Activated CD8-positive, alpha-beta T cell treated with anti-CD3 and anti-CD28 coated beads, Interleukin-2, amount 10 ng/mL, durations not matched to agents 7 days and 5 days (primary cell): Measurements from ENCODE around the gene GLB1L. TPM values are rescaled to one million over a fixed set of nuclear protein-coding genes. Genes with fewer than 3 reads are reported as not detected.
"Not testable (repeated sequence)": the region's sequence is repeated elsewhere in the genome, so short reads cannot be mapped to it uniquely, and the experiment has no call there.

Source experiments
- ATAC-seq: fragments of 150-1000 bp; cut with Tn5 transposase; one replicate; pipeline ENCODE4 v1.10.0; 2021; ENCODE audit warnings: moderate library complexity
- CTCF ChIA-PET: fragments of 350-600 bp; sonication (Branson Sonifier 250); formaldehyde crosslinking; loops from one replicate; lab custom pipeline; 2021; ENCODE audit warnings: antibody characterized with exemption; lab: Charles Lee
- POLR2A ChIA-PET: fragments of 350-600 bp; sonication (Branson Sonifier 250); formaldehyde crosslinking; loops from one replicate; lab custom pipeline; 2021; ENCODE audit warnings: antibody characterized with exemption; lab: Charles Lee
- DNase-seq: peaks from one replicate; pipeline ENCODE4 v3.0.0-alpha.2; 2020
- H3K27ac Mint-ChIP-seq: one replicate; pipeline ENCODE4 v1.8.0; 2021; ENCODE audit warnings: mild to moderate bottlenecking, mixed read lengths
- H3K27me3 Mint-ChIP-seq: one replicate; pipeline ENCODE4 v1.8.0; 2021; ENCODE audit warnings: low read depth, mixed read lengths
- H3K36me3 Mint-ChIP-seq: one replicate; pipeline ENCODE4 v1.8.0; 2021; ENCODE audit warnings: low read depth, mixed read lengths
- H3K4me1 Mint-ChIP-seq: one replicate; pipeline ENCODE4 v1.8.0; 2021; ENCODE audit warnings: low read depth, mixed read lengths
- H3K4me3 Mint-ChIP-seq: one replicate; pipeline ENCODE4 v1.8.0; 2021; ENCODE audit warnings: mild to moderate bottlenecking, mixed read lengths
- H3K9me3 Mint-ChIP-seq: one replicate; pipeline ENCODE4 v1.8.0; 2022; ENCODE audit warnings: mixed read lengths; ENCODE audit not compliant: insufficient read depth
- total RNA-seq, 2 experiments: library from RNA; stranded (reverse); gene quantifications; one replicate each; pipeline ENCODE4 v1.2.3, GENCODE V29; 2021

The GLB1L gene
- total RNA-seq, 2 experiments from 2014 or later = 3.4 to 4.0 TPM

DNA sequence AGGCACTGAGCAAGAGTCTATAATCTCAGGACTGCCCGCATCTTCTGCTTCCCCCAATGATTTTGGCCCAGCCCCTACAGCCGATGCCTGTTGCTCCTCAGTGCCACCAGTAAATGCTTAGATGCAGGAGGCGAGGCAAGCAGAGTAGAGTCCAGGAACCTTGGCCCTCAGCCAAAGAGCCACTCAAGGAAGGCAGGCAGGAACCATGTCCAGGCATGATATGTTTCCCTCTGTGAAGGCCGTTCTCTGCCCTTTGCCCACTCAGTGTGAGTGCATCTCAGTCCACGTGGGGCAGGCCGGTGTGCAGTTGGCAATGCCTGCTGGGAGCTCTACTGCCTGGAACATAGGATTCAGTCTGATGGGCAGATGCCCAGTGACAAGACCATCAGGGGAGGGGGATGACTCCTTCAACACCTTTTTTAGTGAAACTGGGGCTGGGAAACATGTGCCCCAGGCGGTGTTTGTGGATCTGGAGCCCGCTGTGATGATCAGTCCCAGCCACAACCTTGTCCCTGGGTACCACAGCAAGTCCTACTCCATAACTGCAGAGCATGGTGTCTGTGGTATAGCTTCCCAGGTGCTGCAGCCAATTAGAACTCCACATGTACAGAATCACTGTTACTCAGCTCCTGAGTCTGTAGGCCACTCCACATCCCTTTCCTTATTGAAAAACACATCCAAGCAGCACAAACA is 24.3 kb upstream of the GLB1L start:
- H3K27me3 Mint-ChIP-seq = peaks cover 10% of the 10 kb centered on the region
- H3K4me1 Mint-ChIP-seq = no peaks in the 10 kb centered on the region
- H3K9me3 Mint-ChIP-seq = no peaks in the 10 kb centered on the region
- H3K4me3 Mint-ChIP-seq = no peak overlapping the region
- no peak overlapping the region for H3K27ac Mint-ChIP-seq
- POLR2A ChIA-PET = interaction anchor here (1.2 kb wide), 1 partner anchor 9 kb away, joined by 3 read pairs; the partner anchor contains the start of gene DNAJB2
- H3K36me3 Mint-ChIP-seq = no peaks in the 10 kb centered on the region
- ATAC-seq = no peak
- no peak for DNase-seq
- CTCF ChIA-PET = interaction anchor here (1.1 to 4.1 kb wide), 3 partner anchors 9 to 26 kb away, joined by 4 to 18 read pairs (median 7); partner anchors contain the start of gene DNAJB2

GRCh38 chr2:219268294-219268693 is 23.1 kb upstream of the GLB1L start:
- H3K4me3 Mint-ChIP-seq = no peak overlapping the region
- ATAC-seq (no peak), DNase-seq (no peak)
- no peaks in the 10 kb centered on the region for H3K36me3 Mint-ChIP-seq
- ChIA-PET CTCF (interaction anchor here (2.5 to 4.1 kb wide), 2 partner anchors 10 to 27 kb away, joined by 7 to 18 read pairs; partner anchors contain the start of gene DNAJB2), POLR2A (no interaction called here)
- no peak overlapping the region for H3K27ac Mint-ChIP-seq
- no peaks in the 10 kb centered on the region for H3K9me3 Mint-ChIP-seq
- H3K4me1 Mint-ChIP-seq = no peaks in the 10 kb centered on the region
- H3K27me3 Mint-ChIP-seq = peaks cover 10% of the 10 kb centered on the region

DNA sequence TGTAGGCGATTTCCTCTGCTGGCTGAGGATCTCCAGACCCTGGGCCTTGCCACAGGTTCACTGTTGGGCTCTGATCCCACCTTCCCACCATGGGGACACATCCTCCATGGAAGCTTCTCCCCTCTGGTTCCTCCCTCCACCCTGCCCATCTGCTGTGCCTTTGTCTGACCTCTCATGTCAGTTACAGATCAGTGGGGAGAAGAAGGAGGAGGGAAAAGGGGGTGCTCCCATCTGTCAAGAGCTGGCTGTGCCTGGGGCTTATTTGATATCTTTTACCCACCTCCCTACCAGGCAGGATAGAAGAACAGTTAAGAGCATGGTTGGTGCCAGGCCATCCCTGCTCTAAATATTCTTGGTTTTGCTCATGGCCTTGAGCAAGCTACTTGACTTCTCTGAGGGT is 21.6 kb upstream of the GLB1L start:
- CTCF ChIA-PET = interaction anchor here (1.0 to 4.1 kb wide), 3 partner anchors 11 to 96 kb away, joined by 3 to 18 read pairs (median 7); partner anchors contain the start of gene DNAJB2
- Mint-ChIP-seq H3K36me3 (no peaks in the 10 kb centered on the region), H3K27me3 (peaks cover 5% of the 10 kb centered on the region), H3K4me1 (no peaks in the 10 kb centered on the region), H3K9me3 (no peaks in the 10 kb centered on the region), H3K4me3 (no peak overlapping the region), H3K27ac (no peak overlapping the region)
- DNase-seq (no peak), ATAC-seq (no peak)
- POLR2A ChIA-PET = interaction anchor here (0.8 kb wide), 1 partner anchor 11 kb away, joined by 3 read pairs; no protein-coding TSS in a partner anchor

DNA sequence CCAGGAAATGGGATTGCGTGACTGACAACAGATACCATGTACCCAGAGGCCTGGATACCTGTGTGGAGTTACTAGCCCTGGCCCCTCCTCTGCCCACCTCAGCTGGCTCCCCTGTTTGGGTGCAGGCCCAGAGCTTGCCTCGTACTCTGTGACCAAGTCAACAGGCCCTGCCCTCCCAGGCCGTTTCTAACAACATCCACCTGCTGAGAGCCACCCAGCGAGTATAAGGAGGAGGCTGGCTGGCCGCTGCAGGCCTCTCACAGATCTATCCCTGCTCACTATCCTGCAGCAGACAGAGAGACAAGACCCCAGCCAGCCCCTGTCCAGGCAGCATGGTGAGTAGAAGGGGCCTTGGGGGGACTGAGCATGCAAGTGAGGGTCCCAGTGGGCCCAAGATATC is 21.0 kb upstream of the GLB1L start:
- Mint-ChIP-seq H3K4me1 (peaks cover under 1% of the 10 kb centered on the region), H3K4me3 (no peak overlapping the region), H3K27ac (no peak overlapping the region), H3K9me3 (no peaks in the 10 kb centered on the region), H3K27me3 (peaks cover 7% of the 10 kb centered on the region), H3K36me3 (no peaks in the 10 kb centered on the region)
- DNase-seq = no peak
- ChIA-PET POLR2A (interaction anchor here (1.0 kb wide), 1 partner anchor 11 kb away, joined by 7 read pairs; the partner anchor contains the start of gene TUBA4A), CTCF (interaction anchor here (1.7 to 2.0 kb wide), 2 partner anchors 11 to 29 kb away, joined by 7 to 11 read pairs; no protein-coding TSS in a partner anchor)
- ATAC-seq = no peak

DNA sequence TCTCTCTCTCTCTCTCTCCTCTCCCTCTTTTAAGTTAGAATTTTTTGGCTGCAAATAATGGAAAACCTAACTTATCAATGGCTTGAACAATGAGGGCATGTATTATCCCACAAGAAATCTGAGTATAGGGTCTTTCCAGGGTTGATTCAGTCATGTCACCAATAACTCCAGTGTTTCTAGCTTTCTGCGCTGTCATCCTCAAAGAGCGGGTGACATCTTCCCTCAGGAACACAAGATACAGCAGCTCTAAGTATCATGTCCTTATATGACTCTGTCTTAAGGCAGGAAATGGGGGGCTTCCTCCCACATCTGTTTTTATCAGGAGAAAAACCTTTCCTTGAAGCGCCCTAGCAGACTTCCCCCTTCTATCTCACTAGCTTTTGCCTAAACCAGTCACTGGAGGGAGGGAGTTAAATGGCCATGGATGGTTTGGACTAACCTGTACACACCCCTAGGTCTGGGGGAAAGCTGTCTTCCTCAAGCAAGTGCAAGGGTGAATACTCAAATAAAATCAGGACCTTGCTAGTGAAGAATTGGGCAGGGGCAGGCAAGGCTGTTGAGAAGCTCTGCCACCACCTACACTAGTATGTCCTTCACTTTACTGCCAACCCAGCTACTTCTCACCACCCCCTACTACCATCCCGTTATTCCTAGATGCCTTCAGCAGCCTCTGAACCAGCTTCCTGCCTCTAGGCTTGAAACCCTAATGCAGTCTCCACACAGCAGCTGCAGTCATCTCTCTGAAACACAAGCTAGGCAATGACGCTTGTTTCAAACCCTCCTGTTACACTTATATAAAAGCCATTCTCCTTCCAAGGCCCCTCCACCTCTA is 16.0 kb upstream of the GLB1L start:
- peaks cover 15% of the 10 kb centered on the region for H3K27me3 Mint-ChIP-seq
- DNase-seq (no peak), ATAC-seq (no peak)
- no peak overlapping the region for H3K4me3 Mint-ChIP-seq
- H3K27ac Mint-ChIP-seq = no peak overlapping the region
- CTCF ChIA-PET = interaction anchor here (0.7 to 3.6 kb wide), 9 partner anchors 13 to 172 kb away, joined by 3 to 23 read pairs (median 3); partner anchors contain the start of genes DNAJB2 and NHEJ1
- H3K4me1 Mint-ChIP-seq = peaks cover 4% of the 10 kb centered on the region
- H3K36me3 Mint-ChIP-seq = no peaks in the 10 kb centered on the region
- H3K9me3 Mint-ChIP-seq = no peaks in the 10 kb centered on the region
- POLR2A ChIA-PET = interaction anchor here (1.0 to 1.4 kb wide), 4 partner anchors 8 to 61 kb away, joined by 3 to 6 read pairs (median 4); partner anchors contain the start of genes ANKZF1, ATG9A and TUBA4B

GRCh38 chr2:219258942-219259341 is 13.7 kb upstream of the GLB1L start:
- CTCF ChIA-PET = interaction anchor here (1.1 to 5.8 kb wide), 4 partner anchors 18 to 88 kb away, joined by 4 to 60 read pairs (median 6); partner anchors contain the start of gene DNAJB2
- POLR2A ChIA-PET = interaction anchor here (0.8 to 1.0 kb wide), 2 partner anchors 11 to 14 kb away, joined by 3 read pairs; partner anchors contain the start of genes GLB1L and STK16
- Mint-ChIP-seq H3K4me1 (peaks cover 12% of the 10 kb centered on the region), H3K27me3 (peaks cover 15% of the 10 kb centered on the region)
- H3K4me3 Mint-ChIP-seq, H3K9me3 Mint-ChIP-seq, DNase-seq, H3K27ac Mint-ChIP-seq, H3K36me3 Mint-ChIP-seq, ATAC-seq: not testable (repeated sequence)

DNA sequence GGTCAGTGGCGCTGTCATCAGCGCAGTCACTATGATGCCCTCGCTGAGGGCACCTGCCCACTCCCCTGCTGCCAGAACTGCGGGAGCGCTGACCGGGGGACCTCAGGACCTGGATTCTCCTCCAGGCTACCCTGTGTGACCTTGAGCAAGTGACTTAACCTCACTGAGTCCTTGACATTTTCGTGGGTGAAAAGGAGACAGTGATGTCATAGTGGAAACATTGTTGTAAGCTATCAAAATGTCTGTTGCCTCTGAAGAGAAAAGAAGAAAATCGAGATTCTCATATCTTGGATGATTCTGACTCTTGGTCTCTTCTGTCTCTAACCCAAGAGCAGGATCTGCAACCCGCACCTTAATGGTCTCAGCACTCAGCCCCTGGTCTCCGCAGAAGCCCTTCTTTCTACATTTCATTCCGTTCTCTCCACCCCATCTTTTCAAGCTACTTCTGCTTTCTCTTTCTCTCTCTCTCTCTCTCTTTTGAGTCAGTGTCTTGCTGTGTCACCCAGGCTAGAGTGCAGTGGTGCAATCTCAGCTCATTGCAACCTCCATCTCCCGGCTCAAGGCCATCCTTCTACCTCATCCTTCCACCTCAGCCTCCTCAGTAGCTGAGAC is 9.5 kb upstream of the GLB1L start:
- Mint-ChIP-seq H3K4me3 (peak overlapping the region; percentile 99), H3K27me3 (peaks cover 5% of the 10 kb centered on the region), H3K9me3 (no peaks in the 10 kb centered on the region), H3K4me1 (peaks cover 37% of the 10 kb centered on the region), H3K27ac (peak overlapping the region; percentile 87), H3K36me3 (peaks cover 32% of the 10 kb centered on the region)
- DNase-seq (peak; percentile 50), ATAC-seq (peak; percentile 12)
- ChIA-PET POLR2A (interaction anchor here (0.6 to 4.6 kb wide), 18 partner anchors 9 to 848 kb away, joined by 3 to 77 read pairs (median 6); partner anchors contain the start of genes ABCB6, ANKZF1, ATG9A and CNPPD1), CTCF (interaction anchor here (0.6 to 6.2 kb wide), 20 partner anchors 9 to 96 kb away, joined by 3 to 79 read pairs (median 5); partner anchors contain the start of genes ABCB6, ANKZF1, ATG9A and DNAJB2)

GRCh38 chr2:219253753-219254589 is 8.7 kb upstream of the GLB1L start, which contains the start of gene TUBA4A:
TSS of gene TUBA4A (minus strand) at chr2:219253918. CDS start at chr2:219253858, 60 bp downstream.
- no peaks in the 10 kb centered on the region for H3K9me3 Mint-ChIP-seq
- CTCF ChIA-PET = interaction anchor here (0.9 to 6.2 kb wide), 17 partner anchors 9 to 95 kb away, joined by 3 to 79 read pairs (median 6); partner anchors contain the start of genes ABCB6, ANKZF1, ATG9A and DNAJB2
- ATAC-seq (peak; percentile 80), DNase-seq (peak; percentile 91)
- POLR2A ChIA-PET = interaction anchor here (0.6 to 4.6 kb wide), 25 partner anchors 8 to 847 kb away, joined by 3 to 77 read pairs (median 5); partner anchors contain the start of genes ABCB6, ANKZF1, ATG9A and CNPPD1
- H3K36me3 Mint-ChIP-seq = peaks cover 40% of the 10 kb centered on the region
- peaks cover 44% of the 10 kb centered on the region for H3K4me1 Mint-ChIP-seq
- peak within 1 kb of the TSS; percentile 99 for H3K4me3 Mint-ChIP-seq
- no peaks in the 10 kb centered on the region for H3K27me3 Mint-ChIP-seq
- H3K27ac Mint-ChIP-seq = peak within 1 kb of the TSS; percentile 100

DNA sequence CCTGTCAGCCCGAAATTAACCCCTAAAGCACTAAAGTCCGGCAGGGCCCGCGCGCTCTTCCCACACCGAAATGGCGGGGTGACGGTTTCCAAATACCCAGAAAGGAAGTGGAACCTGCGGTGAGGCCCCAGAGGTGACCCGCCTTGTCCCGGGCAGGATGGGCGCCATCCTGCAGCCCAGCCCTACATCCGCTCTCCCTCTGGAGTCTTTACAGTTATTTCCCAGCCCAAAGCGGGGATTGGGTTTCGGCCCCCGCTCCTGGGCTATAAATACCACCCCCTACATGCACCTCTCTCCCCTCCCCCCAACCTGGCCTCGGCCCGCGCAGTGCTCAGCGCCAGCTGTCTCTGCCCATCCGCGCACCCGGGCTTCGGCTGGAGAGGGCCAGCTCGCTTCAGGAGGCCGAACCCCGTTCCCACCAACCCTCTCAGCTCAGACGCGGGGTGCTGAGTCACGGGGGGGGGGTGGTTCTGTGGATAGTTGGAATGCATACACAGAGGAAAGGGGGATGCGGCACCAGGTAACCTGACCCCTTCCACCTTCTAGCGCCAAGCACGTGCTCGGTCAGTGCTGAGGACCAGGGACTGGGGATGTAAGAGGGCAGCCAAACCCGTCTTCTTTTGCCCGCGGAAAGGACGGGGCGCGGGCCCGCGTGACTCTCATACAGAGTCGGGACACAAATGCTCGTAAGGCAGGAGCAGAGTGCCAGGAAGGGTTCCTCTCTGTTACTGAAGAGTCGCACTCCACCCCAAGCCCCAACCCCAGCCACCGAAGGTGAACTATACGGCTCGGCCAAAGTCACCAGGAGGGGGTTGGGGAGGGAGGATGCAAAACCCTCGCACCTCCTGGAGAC is 7.9 kb upstream of the GLB1L start, which contains the start of gene TUBA4B:
TUBA4B (plus strand) TSS at position 344 of the 853 bp plus-strand sequence; CDS start at position 509, 165 bp downstream.
- ATAC-seq = peak; percentile 41
- POLR2A ChIA-PET = interaction anchor here (0.7 to 4.6 kb wide), 23 partner anchors 8 to 135 kb away, joined by 3 to 77 read pairs (median 6); partner anchors contain the start of genes ABCB6, ANKZF1, ATG9A and CNPPD1
- Mint-ChIP-seq H3K27me3 (no peaks in the 10 kb centered on the region), H3K9me3 (no peaks in the 10 kb centered on the region), H3K36me3 (peaks cover 48% of the 10 kb centered on the region), H3K27ac (peak within 1 kb of the TSS; percentile 100), H3K4me1 (peaks cover 52% of the 10 kb centered on the region), H3K4me3 (peak within 1 kb of the TSS; percentile 99)
- DNase-seq = peak; percentile 79
- CTCF ChIA-PET = interaction anchor here (0.9 to 6.2 kb wide), 12 partner anchors 8 to 94 kb away, joined by 3 to 79 read pairs (median 10); partner anchors contain the start of genes ABCB6, ANKZF1, ATG9A and DNAJB2
